Anterior cingulate cortex (tissue), 58 donors: ENCODE measurements around the gene DCTPP1.

Experiments
- DNase-seq, 58 donors: peaks; one replicate each; lab custom pipeline; 2025; lab: John Stamatoyannopoulos, UW

The DCTPP1 gene

DNA sequence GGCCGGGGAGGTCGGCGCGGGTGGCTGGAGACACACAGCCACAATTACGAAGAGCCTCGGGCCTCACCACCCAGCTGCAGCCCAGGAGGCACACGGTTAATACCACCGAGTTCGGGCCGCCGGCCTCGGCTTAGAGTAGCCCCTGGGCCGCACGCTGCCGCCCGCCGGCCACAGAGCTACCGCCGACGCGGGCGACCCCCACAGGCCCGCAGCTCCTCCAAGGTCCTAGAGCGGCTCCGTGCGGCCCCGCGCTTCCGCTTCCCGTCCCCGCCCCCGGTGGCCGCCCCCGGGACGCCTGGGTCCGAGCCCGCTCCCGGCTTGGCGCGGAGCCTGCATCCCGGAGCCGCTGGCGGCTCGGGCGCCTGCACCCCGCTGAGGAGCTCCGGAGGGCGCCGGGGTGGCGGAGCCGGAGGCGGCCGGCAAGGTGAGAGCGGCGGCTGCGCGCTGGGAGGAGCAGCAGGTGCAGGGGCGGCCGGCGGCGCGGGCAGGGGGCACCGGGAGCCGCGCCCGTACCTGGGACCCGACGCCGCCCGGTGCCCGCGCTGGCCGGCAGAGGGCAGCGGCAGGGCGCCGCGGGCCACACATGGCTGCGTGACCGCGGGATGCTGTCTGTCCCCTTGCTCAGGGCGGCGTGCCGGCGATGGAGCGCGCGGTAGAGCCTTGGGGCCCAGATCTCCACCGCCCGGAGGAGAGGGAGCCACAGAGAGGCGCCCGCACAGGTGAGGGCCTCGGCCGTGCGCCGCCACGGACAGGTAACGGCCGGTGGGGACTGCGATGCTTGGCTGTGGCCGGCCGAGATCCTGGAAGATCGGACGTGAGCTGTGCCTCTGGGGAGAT lies 34.5 kb downstream of the DCTPP1 start, which contains the start of gene ZNF48:
Gene ZNF48 (plus strand): TSS at position 266 of the 837 bp plus-strand sequence. CDS start 375 bp downstream, at position 641.
- DNase-seq, result peak in 57 of 58 donors; percentile 32 to 95 (median 83)

DNA sequence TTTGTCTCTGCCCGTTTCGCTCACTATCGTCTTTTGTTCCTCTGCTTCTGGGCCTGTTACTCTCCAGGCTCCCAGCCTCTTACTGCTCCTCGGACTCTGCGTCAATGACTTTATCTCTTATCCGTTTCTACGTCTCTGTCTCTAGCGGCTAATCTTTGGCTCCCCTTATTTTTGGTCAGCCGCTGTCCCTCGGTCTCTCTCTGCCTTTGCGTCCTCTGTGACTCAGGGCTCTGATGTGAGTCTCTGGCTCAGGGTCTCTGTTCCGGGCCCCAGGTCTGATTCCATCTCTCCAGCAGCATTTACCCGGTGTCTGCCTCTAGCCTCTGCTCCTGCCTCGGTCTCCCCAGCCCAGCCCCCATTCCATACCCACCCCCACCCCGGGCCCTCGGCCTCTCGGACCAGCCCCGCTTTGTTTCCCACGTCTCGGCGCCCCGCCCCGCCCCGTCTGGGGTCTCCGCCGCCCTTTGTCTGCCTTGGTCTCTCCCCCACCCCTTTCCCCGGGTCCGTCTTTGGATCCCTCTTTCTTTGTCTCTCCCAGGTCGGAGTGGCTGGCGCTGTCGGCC lies 35.2 kb downstream of the DCTPP1 start:
- peak in 2 of 58 donors; percentile 53 to 62 for DNase-seq

DNA sequence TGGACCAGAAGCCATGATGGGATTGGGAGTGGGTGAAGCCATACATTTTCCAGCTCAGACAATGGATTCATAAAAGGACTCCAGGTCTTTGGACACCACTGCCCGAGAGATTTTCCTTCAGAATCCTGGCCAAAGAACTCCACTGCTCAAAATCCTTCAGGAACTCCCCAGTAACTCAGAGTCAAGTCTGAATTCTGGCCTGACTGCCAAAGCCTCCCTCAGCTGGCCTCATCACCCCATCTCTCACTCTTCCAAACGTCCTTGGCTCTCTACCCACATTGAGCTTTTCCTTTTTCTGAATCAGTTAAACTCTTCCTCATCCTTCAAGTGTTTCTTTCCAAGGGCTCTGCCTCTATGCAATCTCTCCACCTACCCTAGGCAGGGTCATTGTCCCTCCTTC lies 46.3 kb downstream of the DCTPP1 start:
- DNase-seq, result no peak

DNA sequence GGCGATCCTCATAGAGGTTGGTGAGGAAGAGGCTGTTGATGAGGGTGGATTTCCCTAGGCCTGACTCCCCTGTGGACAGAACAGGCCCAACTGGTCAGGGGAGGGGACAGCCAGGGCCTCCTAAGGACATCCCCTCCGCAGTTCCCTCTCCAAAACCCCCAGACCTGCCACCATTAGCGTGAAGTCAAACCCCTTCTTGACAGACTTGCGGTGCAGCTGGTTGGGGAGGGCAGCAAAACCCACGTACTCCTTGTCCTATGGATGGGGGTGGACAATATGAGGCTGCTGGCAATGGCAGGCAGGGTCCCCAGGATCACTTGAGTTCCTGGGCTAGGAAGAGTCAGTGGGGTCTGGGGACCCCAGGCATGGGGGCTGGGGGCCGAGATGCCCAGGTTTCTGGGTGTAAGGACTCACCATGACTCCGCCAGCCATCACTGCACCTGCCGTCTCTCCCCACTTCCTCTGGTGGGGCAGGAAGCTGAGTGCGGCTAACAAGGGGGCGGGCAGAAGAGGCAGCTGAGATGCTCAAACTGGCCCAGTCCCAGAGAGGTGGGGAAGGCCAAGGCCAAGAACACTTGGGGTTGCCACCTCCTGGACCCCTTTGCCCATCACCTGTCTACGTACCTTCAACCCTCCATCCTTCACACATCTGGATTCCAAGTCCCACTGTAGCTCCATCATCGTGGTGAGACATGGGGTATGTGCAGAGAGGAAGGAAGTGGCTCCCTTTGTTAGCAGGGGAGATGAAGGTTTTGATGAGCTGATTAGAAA lies 47.5 kb downstream of the DCTPP1 start, which contains the start of gene SEPTIN1:
Gene SEPTIN1 (minus strand): TSS at position 451 of the 771 bp plus-strand sequence. CDS start 19 bp downstream, at position 432.
- no peak for DNase-seq

DNA sequence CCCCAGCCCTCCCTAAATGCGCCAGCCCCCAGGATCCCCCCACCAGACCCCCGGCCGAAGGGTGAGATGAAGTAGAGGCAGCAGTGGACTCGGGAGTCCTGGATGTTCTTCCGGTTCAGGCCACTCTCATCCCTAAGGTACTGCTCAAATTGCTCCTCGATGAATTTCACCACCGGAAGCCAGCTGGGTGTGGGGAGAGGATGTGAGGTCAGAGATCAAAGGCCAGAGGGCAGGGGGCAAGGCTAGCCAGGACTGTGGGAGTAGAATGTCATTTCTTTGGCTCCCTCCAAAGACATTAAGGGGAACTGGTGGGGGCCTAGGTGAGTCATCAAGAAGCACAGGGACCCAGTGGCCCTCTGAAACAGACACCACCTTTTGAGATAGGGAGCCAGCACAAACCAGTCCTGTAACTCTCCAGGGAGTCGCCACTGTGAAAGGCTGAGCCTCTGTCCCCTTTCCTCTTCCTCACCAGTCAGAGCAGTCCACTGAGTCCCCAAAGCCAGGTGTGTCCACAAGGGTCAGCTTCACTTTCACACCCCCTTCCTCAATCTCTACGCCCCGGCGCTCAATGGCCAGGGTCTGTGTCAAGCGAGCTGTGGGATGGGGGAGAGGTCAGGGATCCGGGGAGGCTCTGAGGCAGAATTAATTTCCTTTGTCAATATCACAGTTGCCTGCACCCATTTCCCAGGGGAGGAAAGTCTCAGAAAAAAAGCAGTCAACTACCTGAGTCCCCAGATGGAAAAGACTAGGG lies 48.4 kb downstream of the DCTPP1 start:
- no peak for DNase-seq

DNA sequence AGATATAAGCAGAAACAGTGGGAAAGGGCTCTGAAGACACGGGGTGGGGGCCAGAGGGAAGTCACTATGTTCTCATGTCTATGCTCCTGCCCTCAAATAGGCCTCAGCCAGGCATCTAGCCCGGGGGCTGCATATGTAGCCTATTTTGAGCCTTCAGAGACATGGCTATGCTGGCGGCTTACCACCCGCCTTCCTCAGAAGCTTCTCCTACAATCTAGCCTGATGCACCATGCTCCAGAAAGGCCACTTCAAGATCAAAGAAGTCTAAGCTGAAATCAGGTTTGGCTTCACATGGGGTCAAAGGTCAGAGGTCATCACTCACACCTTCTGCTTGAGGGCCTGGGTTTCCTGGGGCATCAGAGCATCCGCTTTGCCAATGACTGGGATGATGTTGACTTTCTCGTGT lies 49.0 kb downstream of the DCTPP1 start:
- DNase-seq, result no peak

DNA sequence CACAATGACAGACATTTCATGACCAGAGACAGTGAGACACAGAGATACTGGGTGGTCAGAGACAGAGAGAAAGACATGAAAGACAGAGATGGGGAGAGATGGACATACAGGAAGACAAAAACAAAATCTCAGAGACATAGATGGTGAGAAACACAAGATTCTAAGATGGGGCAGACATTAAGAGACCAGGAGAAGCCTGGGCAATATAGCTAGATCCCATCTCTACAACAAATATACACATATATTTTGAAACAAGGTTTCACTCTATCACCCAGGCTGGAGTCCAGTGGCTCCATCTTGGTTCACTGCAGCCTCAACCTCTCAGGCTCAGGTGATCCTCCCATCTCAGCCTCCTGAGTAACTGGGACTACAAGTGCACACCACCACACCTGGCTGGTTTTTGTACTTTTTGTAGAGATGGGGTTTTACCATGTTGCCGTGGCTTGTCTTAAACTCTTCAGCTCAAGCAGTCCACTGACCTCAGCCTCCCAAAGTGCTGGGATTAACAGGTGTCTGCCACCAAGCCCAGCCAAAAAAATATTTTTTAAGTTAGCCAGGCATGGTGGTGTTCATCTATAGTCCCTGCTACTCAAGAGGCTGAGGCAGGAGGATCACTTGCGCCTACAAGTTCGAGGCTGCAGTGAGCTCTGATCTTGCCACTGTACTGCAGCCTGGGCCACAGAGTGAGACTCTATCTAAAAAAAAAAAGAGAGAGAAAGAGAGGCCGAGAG lies 49.6 kb downstream of the DCTPP1 start:
- DNase-seq, result no peak

DNA sequence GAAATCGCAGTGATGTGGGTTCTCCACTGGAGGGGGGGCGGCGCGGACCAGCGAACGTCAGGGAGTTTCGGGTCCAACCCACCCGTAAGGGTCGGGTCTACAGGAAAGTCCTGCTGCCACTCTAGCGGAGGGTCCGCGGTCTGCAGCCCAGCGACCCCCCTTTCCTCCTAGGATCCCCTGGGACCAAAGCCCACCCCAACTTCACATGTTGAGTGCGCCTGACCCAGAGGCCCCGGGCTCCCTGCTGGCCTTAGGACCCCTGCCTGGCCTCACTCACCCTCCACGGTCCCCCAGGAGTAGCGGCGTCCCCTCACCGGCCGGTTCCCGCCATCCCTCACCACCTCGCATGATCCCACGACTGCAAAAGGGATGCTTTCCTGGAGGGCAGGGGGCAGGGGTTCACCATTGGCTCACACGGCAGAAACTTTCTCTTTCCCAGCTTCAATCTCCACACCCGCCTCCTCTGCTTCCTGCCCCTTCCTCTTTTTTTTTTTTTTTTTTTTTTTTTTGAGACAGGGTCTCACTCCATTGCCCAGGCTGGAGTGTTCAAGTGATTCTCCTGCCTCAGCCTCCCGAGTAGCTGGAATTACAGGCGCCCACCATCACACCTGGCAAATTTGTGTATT lies 50.6 kb downstream of the DCTPP1 start:
- no peak for DNase-seq

DNA sequence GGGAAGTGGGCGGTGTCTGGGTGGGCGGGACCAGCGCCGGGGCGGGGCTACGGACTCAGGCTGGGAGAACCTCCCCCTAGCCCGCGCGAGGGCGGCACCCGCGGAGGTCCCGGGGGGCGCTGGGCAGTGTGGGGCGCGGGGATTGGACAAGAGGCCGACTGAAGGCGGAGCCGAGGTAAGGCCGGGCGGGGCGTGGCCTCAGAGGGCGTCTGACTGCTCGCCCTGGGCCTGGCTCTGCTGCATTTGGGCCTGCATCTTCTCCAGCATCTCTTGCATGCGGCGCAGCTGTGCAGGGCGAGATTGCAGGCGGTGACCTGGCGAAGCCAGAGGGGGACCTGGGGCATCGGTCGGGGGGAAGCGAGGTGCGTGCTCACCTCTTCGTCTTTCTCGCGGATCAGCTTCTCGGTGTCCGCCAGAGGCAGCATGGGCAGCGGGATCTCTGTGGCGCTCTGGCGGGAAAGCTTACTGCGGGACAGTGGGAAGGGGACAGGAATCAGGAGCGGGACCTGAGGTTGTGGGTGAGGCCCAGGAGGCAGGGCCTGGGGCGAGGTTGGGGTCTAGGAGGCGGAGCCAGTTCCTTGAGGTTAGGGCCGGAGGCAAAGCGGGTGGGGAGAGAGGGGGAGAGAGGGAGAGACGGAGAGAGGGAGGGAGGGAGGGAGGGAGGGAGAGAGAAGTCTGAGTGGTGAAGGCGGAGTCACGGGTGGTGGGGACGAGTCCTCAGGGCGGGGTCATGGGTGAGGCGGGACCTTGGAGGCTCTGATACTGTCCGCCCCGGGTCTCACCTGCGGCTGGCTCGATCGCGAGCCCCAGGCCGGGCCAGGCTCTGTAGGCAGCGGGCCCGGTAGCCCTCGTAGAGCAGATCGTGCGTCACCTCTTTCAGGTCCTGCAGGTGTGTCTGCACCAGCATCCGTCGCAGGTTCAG lies 51.3 kb downstream of the DCTPP1 start:
- DNase-seq, result peak in 57 of 58 donors; percentile 84 to 100 (median 99)

DNA sequence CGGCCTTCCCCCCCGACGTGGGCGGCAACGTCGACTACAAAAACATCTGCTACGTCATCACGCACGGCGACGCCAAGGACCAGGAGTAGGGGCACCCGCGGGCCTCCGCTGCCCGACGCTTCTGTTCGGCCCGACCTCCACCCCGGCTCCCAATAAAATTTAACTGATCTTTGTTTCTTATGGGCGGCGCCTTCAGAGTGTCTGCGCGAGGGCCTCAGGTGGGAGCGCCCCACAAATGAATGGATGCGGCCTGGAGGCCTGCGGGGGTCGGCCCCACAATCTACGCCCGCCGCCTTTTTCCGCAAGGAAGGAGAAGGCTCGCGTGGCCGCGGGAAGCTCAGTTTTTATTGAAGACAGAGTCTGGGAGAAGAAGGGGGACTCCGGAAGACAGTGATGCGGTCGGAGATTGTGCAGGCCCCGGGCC lies 52.0 kb downstream of the DCTPP1 start:
- peak in 53 of 58 donors; percentile 54 to 95 (median 86) for DNase-seq

DNA sequence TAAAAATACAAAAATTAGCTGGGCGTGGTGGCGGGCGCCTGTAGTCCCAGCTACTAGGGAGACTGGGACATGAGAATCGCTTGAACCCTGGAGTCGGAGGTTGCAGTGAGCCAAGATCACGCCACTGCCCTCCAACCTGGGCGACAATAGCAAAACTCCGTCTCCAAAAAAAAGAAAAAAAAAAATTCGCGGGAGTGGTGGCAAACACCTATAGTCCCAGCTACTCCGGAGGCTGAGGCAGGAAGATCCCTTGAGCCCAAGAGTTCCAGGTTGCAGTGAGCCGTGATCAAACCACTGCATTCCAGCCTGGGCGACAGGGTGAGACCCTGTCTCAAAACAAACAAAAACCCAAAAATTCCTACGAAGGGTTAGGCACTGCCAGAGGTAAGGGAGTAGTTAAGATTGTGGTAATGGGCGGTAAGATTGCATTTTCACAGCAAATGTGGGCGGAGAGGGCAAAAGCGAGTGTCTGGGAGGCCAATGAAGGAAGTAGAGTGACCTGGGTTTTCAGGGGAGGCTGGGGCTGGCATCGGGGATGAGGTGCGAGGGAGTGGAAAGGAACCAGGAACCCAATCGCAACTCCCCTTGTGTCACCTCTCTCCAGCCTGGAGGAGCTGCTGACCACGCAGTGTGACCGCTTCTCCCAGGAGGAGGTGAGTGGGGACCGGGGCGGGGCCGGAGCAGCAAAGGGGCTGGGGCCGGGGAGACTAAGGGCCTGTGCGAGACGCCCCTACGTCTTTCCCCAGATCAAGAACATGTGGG lies 52.6 kb downstream of the DCTPP1 start:
- peak in 3 of 58 donors; percentile 68 to 86 (median 85) for DNase-seq

DNA sequence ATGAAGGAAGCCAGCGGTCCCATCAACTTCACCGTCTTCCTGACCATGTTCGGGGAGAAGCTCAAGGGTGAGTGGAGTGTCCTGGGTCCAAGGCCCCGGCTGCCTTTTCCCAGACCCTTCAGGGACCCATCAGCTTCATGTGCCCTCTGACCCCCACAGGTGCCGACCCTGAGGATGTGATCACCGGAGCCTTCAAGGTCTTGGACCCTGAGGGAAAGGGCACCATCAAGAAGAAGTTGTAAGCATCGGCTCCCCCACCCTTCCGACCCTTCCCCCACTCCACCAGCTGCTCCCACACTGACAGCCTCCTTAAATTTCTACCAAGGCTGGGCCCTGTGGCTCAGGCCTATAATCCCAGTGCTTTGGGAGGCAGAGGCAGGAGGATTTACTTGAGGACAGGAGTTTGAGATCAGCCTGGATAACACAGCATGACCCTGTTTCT lies 53.3 kb downstream of the DCTPP1 start:
- no peak for DNase-seq

DNA sequence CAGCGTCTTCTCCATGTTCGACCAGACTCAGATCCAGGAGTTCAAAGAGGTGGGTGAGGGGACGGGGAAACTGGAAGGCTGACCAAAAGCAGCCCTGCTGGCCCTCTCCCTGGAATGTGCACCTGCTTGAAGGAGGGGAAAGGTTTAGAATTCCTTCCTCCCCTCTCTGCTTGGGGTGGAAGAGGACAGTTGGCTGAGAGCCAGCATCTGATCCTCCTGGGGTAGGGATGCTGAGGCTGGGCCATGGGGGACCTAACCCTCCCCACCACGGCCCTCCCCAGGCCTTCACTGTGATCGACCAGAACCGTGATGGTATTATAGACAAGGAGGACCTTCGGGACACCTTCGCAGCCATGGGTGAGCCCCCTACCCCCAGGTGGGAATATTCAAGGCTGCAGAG lies 54.0 kb downstream of the DCTPP1 start:
- no peak for DNase-seq

DNA sequence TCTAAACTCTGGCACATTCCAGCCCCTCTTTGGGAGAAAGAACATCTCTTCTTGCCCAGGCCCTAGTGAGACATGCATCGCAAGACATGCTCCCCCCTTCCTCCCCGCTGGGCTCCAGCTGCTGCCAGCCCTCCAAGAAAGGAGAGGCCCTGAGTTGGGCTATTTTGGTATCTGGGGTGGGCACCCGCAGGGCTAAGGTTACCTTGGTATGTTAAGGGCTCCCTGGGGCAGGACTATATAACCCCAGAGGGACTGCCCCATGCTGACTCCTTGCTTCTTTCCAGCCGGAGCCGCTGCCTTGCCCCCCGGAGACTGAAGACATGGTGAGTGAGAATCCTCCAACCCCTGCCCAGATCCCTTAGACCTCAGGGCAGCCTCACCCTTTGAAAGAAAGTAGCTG lies 55.3 kb downstream of the DCTPP1 start, which contains the start of gene MYL11:
Gene MYL11 (plus strand): TSS at position 265 of the 400 bp plus-strand sequence. CDS start 56 bp downstream, at position 321.
- DNase-seq, result no peak
